ENCODE measurements around the gene DNAJC21.

DNAJC21 gene

GRCh38 chr5:35003018-35003957 lies 73.9 kb downstream of the DNAJC21 start:
- H3K27me3 ChIP-seq (ENCODE audit: insufficient read depth, low read length), result peaks cover 39% of the 10 kb centered on the region
- H3K4me1 ChIP-seq (ENCODE audit: control insufficient read depth, insufficient read depth, low read length, unreplicated experiment), result no peaks in the 10 kb centered on the region
- H3K36me3 ChIP-seq (ENCODE audit: insufficient read depth, low read length), result no peaks in the 10 kb centered on the region
- H3K4me3 ChIP-seq (ENCODE audit: low read depth, low read length), result no peak overlapping the region
- H3K79me2 ChIP-seq (ENCODE audit: control insufficient read depth, insufficient read depth, low read length, unreplicated experiment), result no peaks in the 10 kb centered on the region
- no peak overlapping the region for H3K27ac ChIP-seq (ENCODE audit: low read depth, low read length)
- peak overlapping the region; percentile 7 for H2AFZ ChIP-seq (ENCODE audit: low read length, unreplicated experiment)

DNA sequence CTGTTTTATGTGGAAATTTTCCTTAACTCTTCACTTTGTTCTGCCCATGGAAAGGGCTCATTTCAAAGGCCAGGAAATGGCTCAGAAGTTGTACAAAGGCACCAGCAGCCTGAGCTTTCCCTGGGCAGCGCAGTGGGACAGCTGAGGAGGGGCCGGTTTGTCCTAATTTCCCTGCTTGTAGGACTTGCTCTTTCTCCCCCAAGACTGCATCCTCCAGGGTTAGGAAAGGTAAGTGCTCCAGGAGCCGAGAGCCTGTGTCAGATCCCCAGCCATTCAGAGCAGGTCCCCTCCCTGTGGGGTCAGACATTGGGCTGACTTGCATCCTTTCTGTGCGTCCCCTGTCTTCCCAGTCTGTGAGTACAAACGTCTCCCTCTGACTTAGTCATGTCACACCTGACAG lies 74.8 kb downstream of the DNAJC21 start:
- Histone ChIP-seq H3K4me1 (ENCODE audit: control insufficient read depth, insufficient read depth, low read length, unreplicated experiment) (no peaks in the 10 kb centered on the region), H3K27ac (ENCODE audit: low read depth, low read length) (no peak overlapping the region), H3K36me3 (ENCODE audit: insufficient read depth, low read length) (no peaks in the 10 kb centered on the region), H3K4me3 (ENCODE audit: low read depth, low read length) (no peak overlapping the region), H3K27me3 (ENCODE audit: insufficient read depth, low read length) (peaks cover 37% of the 10 kb centered on the region), H3K79me2 (ENCODE audit: control insufficient read depth, insufficient read depth, low read length, unreplicated experiment) (no peaks in the 10 kb centered on the region), H2AFZ (ENCODE audit: low read length, unreplicated experiment) (no peak overlapping the region)

DNA sequence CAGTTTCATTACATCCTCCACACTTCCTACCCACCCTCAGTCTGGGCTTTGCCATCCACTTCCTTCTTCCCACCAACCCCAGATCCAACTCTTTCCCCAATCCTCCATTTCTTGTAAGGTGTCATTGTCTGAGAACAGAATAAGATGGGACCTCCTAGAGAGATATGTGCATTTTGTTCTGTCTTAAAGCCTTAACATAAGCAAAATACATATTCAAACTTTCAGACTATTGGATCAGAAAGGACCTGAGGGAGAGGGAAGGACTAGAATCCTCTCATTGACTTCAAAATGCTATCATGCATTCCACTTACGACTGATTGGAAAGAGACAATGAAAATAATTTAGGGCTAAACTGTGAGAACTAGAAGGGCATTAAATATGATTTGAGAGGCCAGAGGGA lies 75.4 kb downstream of the DNAJC21 start:
- no peaks in the 10 kb centered on the region for H3K79me2 ChIP-seq (ENCODE audit: control insufficient read depth, insufficient read depth, low read length, unreplicated experiment)
- H3K27ac ChIP-seq (ENCODE audit: low read depth, low read length), result no peak overlapping the region
- peaks cover 31% of the 10 kb centered on the region for H3K27me3 ChIP-seq (ENCODE audit: insufficient read depth, low read length)
- no peak overlapping the region for H2AFZ ChIP-seq (ENCODE audit: low read length, unreplicated experiment)
- H3K4me3 ChIP-seq (ENCODE audit: low read depth, low read length), result no peak overlapping the region
- H3K36me3 ChIP-seq (ENCODE audit: insufficient read depth, low read length), result no peaks in the 10 kb centered on the region
- no peaks in the 10 kb centered on the region for H3K4me1 ChIP-seq (ENCODE audit: control insufficient read depth, insufficient read depth, low read length, unreplicated experiment)

Measured in ACC112 (cell line).